IPS-NIHi7 (cell line): Measurements from ENCODE around the gene NRROS.
A peak's percentile ranks its signal among the peaks of the same experiment; 100 is the strongest.
"Not testable (repeated sequence)": the region's sequence is repeated elsewhere in the genome, so short reads cannot be mapped to it uniquely, and the experiment has no call there.

Experiments
- DNase-seq: peaks from one replicate; pipeline ENCODE4 v3.0.0; 2012; ENCODE audit warnings: mixed read lengths; ENCODE audit errors: extremely low spot score

Gene NRROS

GRCh38 chr3:196639483-196640296 lies at the start of gene NRROS:
NRROS (plus strand) TSS chr3:196639694; CDS start chr3:196654540, 14,846 bp downstream.
- DNase-seq: peak; percentile 79

- no peak for DNase-seq
Measured at GRCh38 chr3:196590279-196590678, 49.2 kb upstream of the NRROS start.

GRCh38 chr3:196596355-196596754 lies 43.1 kb upstream of the NRROS start:
- DNase-seq: no peak

GRCh38 chr3:196597971-196598733 lies 41.3 kb upstream of the NRROS start:
- not testable (repeated sequence) for DNase-seq

- no peak for DNase-seq
Measured at GRCh38 chr3:196599734-196600128, 39.8 kb upstream of the NRROS start.

GRCh38 chr3:196600359-196600758 lies 39.1 kb upstream of the NRROS start:
- DNase-seq: no peak

- DNase-seq: no peak
Measured at GRCh38 chr3:196602673-196603072, 36.8 kb upstream of the NRROS start.

- no peak for DNase-seq
Measured at GRCh38 chr3:196603683-196604082, 35.8 kb upstream of the NRROS start.

- DNase-seq: no peak
Measured at GRCh38 chr3:196604548-196604947, 34.9 kb upstream of the NRROS start.

- DNase-seq: no peak
Measured at GRCh38 chr3:196608693-196609092, 30.8 kb upstream of the NRROS start.

- DNase-seq: peak; percentile 95
Measured at GRCh38 chr3:196609343-196609775, 30.1 kb upstream of the NRROS start.

GRCh38 chr3:196609805-196610515 lies 29.5 kb upstream of the NRROS start:
- no peak for DNase-seq

- DNase-seq: no peak
Measured at GRCh38 chr3:196611761-196612483, 27.6 kb upstream of the NRROS start.

GRCh38 chr3:196615234-196615633 lies 24.3 kb upstream of the NRROS start:
- DNase-seq: not testable (repeated sequence)

- no peak for DNase-seq
Measured at GRCh38 chr3:196617256-196617655, 22.2 kb upstream of the NRROS start.

GRCh38 chr3:196619223-196619622 lies 20.3 kb upstream of the NRROS start:
- DNase-seq: no peak

GRCh38 chr3:196619627-196620026 lies 19.9 kb upstream of the NRROS start:
- not testable (repeated sequence) for DNase-seq

GRCh38 chr3:196620161-196620604 lies 19.3 kb upstream of the NRROS start:
- DNase-seq: no peak

- DNase-seq: no peak
Measured at GRCh38 chr3:196620684-196621083, 18.8 kb upstream of the NRROS start.

GRCh38 chr3:196621611-196622010 lies 17.9 kb upstream of the NRROS start:
- no peak for DNase-seq

GRCh38 chr3:196624067-196624790 lies 15.3 kb upstream of the NRROS start:
- DNase-seq: no peak
